Stimulated activated CD8-positive, alpha-beta memory T cell treated with anti-CD3 and anti-CD28 coated beads, Interleukin-2, amount 100 ng/mL, for 1 hour (primary cell): ENCODE data around the gene WDR46.
A peak's percentile ranks its signal among the peaks of the same experiment; 100 is the strongest.
"Not testable (repeated sequence)": the region's sequence is repeated elsewhere in the genome, so short reads cannot be mapped to it uniquely, and the experiment has no call there.

Source experiments
- DNase-seq, 2 donors: peaks; one replicate each; pipeline ENCODE4 v3.0.0-alpha.2; 2020; ENCODE audit warnings: low read depth in 2 of 2

Gene WDR46

GRCh38 chr6:33271117-33271467 lies 17.9 kb downstream of the WDR46 start:
- no peak for DNase-seq

- DNase-seq, result no peak
Observed at GRCh38 chr6:33264015-33264414, 25.0 kb downstream of the WDR46 start.

- DNase-seq, result not testable (repeated sequence)
Observed at GRCh38 chr6:33262490-33262889, 26.5 kb downstream of the WDR46 start.

GRCh38 chr6:33259032-33259431 lies 30.0 kb downstream of the WDR46 start:
- no peak for DNase-seq

- DNase-seq, result no peak
Observed at GRCh38 chr6:33254591-33254990, 34.4 kb downstream of the WDR46 start.

- DNase-seq, result no peak
Observed at GRCh38 chr6:33252759-33253158, 36.3 kb downstream of the WDR46 start.

- DNase-seq, result no peak
Observed at GRCh38 chr6:33251395-33252012, 37.5 kb downstream of the WDR46 start.

GRCh38 chr6:33250731-33251130 lies 38.3 kb downstream of the WDR46 start:
- DNase-seq, result no peak

- DNase-seq, result no peak
Observed at GRCh38 chr6:33249732-33250630, 39.1 kb downstream of the WDR46 start.

GRCh38 chr6:33248932-33249731 lies 39.9 kb downstream of the WDR46 start:
- DNase-seq, result peak; percentile 85 to 86

GRCh38 chr6:33248643-33248931 lies 40.5 kb downstream of the WDR46 start:
- no peak for DNase-seq

- DNase-seq, result peak; percentile 81 to 86
Observed at GRCh38 chr6:33247977-33248642, 40.9 kb downstream of the WDR46 start.

- no peak for DNase-seq
Observed at GRCh38 chr6:33243476-33243875, 45.6 kb downstream of the WDR46 start.

- DNase-seq, result no peak
Observed at GRCh38 chr6:33241968-33242367, 47.1 kb downstream of the WDR46 start.

- no peak for DNase-seq
Observed at GRCh38 chr6:33237741-33238140, 51.3 kb downstream of the WDR46 start.

- DNase-seq, result no peak
Observed at GRCh38 chr6:33236852-33237251, 52.2 kb downstream of the WDR46 start.

GRCh38 chr6:33236328-33236727 lies 52.7 kb downstream of the WDR46 start:
- no peak for DNase-seq

GRCh38 chr6:33235221-33235634 lies 53.8 kb downstream of the WDR46 start:
- DNase-seq, result no peak
